Panc1 (cell line): Measurements from ENCODE around the gene LPA.

Source experiments
- CTCF ChIP-seq: fragments of 450-650 bp; IDR thresholded peaks from 2 replicates; pipeline ENCODE4 v1.5.1; 2017; ENCODE audit warnings: mild to moderate bottlenecking
- POLR2AphosphoS5 ChIP-seq: IDR thresholded peaks from 2 replicates; pipeline ENCODE4 v1.6.1; 2012; ENCODE audit warnings: mild to moderate bottlenecking, low read depth, low read length, moderate library complexity
- REST ChIP-seq, 2 experiments: IDR thresholded peaks; 2 replicates each; pipeline ENCODE4 v1.6.1; 2011 to 2012; ENCODE audit warnings: low read depth in 2 of 2, control low read depth in 1 of 2, low read length in 1 of 2, mild to moderate bottlenecking in 1 of 2, moderate library complexity in 1 of 2; ENCODE audit not compliant: insufficient read depth in 1 of 2

GRCh38 chr6:160678230-160678629 lies 14.2 kb upstream of the LPA start:
- no peak for TF ChIP-seq CTCF
- TF ChIP-seq REST (IDR thresholded peaks at IDR 0.05; ENCODE audit: insufficient read depth in 1 of 2, low read depth in 2 of 2, low read length in 1 of 2), result no peak
- no peak for TF ChIP-seq POLR2AphosphoS5
